Right lung (tissue), 5 donors: Measurements from ENCODE around the gene CADM2. TPM values are rescaled to one million over a fixed set of nuclear protein-coding genes. Genes with fewer than 3 reads are reported as not detected.

Experiments
- DNase-seq, 2 donors: peaks; one replicate each; pipeline ENCODE4 v3.0.0-alpha.2; 2013
- polyA plus RNA-seq, 5 donors: library from polyadenylated mRNA; unstranded; fragments of 120-200 nt; gene quantifications; one replicate each; pipeline versions ENCODE4 v1.2.1 to v1.2.3, GENCODE V29; 2013; ENCODE audit warnings: inconsistent platforms in 1 of 5, low replicate concordance in 1 of 5; ENCODE audit not compliant: insufficient read length in 5 of 5, insufficient read depth in 1 of 5

The CADM2 gene
- polyA plus RNA-seq, 5 donors, result 0.41 to 1.8 (median 1.7) TPM

GRCh38 chr3:85567071-85567676 is 608.4 kb downstream of the CADM2 start:
- DNase-seq, result peak in 1 of 2 donors; percentile 11

- DNase-seq, result no peak
Measured at GRCh38 chr3:85570819-85571218, 612.0 kb downstream of the CADM2 start.

- no peak for DNase-seq
Measured at GRCh38 chr3:85571835-85572234, 613.0 kb downstream of the CADM2 start.

GRCh38 chr3:85572426-85572825 is 613.6 kb downstream of the CADM2 start:
- no peak for DNase-seq

GRCh38 chr3:85572978-85573377 is 614.2 kb downstream of the CADM2 start:
- no peak for DNase-seq

- no peak for DNase-seq
Measured at GRCh38 chr3:85574006-85574705, 615.4 kb downstream of the CADM2 start.

- peak; percentile 45 to 60 for DNase-seq
Measured at GRCh38 chr3:85576091-85576690, 617.4 kb downstream of the CADM2 start.

- no peak for DNase-seq
Measured at GRCh38 chr3:85576697-85577200, 618.0 kb downstream of the CADM2 start.

- no peak for DNase-seq
Measured at GRCh38 chr3:85584779-85585356, 626.1 kb downstream of the CADM2 start.

- no peak for DNase-seq
Measured at GRCh38 chr3:85586018-85586417, 627.2 kb downstream of the CADM2 start.

- DNase-seq, result no peak
Measured at GRCh38 chr3:85589145-85589544, 630.4 kb downstream of the CADM2 start.

GRCh38 chr3:85591451-85591850 is 632.7 kb downstream of the CADM2 start:
- DNase-seq, result no peak

GRCh38 chr3:85592256-85592655 is 633.5 kb downstream of the CADM2 start:
- DNase-seq, result no peak

GRCh38 chr3:85594676-85595075 is 635.9 kb downstream of the CADM2 start:
- DNase-seq, result peak in 1 of 2 donors; percentile 2

GRCh38 chr3:85603378-85603777 is 644.6 kb downstream of the CADM2 start:
- no peak for DNase-seq

- no peak for DNase-seq
Measured at GRCh38 chr3:85604641-85605040, 645.9 kb downstream of the CADM2 start.

GRCh38 chr3:85605066-85605465 is 646.3 kb downstream of the CADM2 start:
- DNase-seq, result no peak

GRCh38 chr3:85626662-85627061 is 667.9 kb downstream of the CADM2 start:
- DNase-seq, result no peak

GRCh38 chr3:85627932-85628331 is 669.1 kb downstream of the CADM2 start:
- no peak for DNase-seq

GRCh38 chr3:85631070-85631469 is 672.3 kb downstream of the CADM2 start:
- DNase-seq, result no peak

- DNase-seq, result no peak
Measured at GRCh38 chr3:85632921-85633320, 674.1 kb downstream of the CADM2 start.

GRCh38 chr3:85652360-85652759 is 693.6 kb downstream of the CADM2 start:
- peak in 1 of 2 donors; percentile 9 for DNase-seq

- no peak for DNase-seq
Measured at GRCh38 chr3:85660451-85660850, 701.7 kb downstream of the CADM2 start.
